Measurements from ENCODE around the gene NME1.
A peak's percentile ranks its signal among the peaks of the same experiment; 100 is the strongest.
"Not testable (repeated sequence)": the region's sequence is repeated elsewhere in the genome, so short reads cannot be mapped to it uniquely, and the experiment has no call there.

NME1 gene

DNA sequence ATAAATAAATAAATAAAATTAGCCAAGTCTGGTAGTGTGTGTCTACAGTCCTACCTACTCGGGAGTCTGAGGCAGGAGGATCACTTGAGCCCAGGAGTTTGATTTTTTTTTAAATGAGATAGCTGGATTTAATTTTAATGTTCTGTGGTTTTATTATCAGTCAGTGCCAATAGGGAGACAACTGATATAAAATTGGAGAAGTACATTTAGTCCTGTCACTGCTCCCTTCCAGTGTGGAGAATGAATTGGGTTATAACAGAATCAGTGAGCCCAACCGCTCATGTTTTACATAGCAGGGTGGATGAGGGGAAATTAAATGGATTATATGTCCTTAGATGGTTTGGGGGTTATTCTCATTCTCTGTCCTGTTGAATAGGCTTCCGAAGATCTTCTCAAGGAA is 6.2 kb downstream of the NME1 start:
- H2AFZ ChIP-seq (ENCODE audit: low read depth, low read length): no peak overlapping the region
- peaks cover 66% of the 10 kb centered on the region for H3K36me3 ChIP-seq (ENCODE audit: insufficient read depth, low read length)
- no peak overlapping the region for H3K4me3 ChIP-seq (ENCODE audit: low read length)
- no peaks in the 10 kb centered on the region for H3K9me3 ChIP-seq (ENCODE audit: low read length)
- H3K27me3 ChIP-seq (ENCODE audit: insufficient read depth, low read length): no peaks in the 10 kb centered on the region
- peaks cover 3% of the 10 kb centered on the region for H3K4me1 ChIP-seq (ENCODE audit: insufficient read depth, low read length)

- Histone ChIP-seq H3K27me3 (ENCODE audit: insufficient read depth, low read length) (no peaks in the 10 kb centered on the region), H2AFZ (ENCODE audit: low read depth, low read length) (no peak overlapping the region), H3K4me3 (ENCODE audit: low read length) (no peak overlapping the region), H3K36me3 (ENCODE audit: insufficient read depth, low read length) (peaks cover 55% of the 10 kb centered on the region), H3K4me1 (ENCODE audit: insufficient read depth, low read length) (peaks cover 5% of the 10 kb centered on the region), H3K9me3 (ENCODE audit: low read length) (no peaks in the 10 kb centered on the region)
These were observed 8.2 kb downstream of the NME1 start for GRCh38 chr17:51161541-51161940.

DNA sequence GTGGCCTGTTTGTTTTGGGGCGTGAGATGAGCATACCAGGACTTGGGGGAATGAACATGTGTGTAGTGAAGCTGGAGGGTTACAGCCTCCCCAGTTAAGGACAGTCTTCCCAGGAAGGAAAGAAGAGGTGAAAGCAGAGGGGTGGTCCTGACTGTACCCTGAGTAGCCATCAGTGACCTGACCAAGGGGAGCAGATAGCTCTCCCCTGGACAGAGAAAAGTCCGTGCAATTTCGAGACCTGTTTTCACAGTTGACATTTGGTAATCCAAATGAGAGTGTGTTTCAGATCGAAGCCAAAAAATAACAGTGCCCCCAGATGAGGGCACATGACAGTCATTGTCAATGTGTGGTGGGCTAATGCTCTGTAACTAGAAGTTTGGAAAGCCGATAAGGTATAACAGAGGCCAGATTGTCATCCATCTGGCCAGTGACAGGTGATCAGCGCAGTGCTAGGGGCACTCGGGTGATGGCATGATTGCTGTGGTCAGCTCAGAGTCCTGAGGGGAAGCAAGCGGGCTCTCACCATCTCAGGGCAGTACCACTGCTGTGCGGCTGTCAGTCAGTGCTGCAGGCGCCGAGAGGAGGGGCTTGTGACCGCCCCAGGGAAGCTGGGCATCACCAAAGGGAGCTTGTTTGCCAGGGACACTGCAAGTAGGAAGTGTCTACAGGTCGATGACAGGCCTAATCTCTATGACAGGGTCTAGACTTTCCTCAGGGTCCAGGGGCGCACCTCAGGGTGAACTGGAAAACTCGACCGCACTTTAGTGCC is 11.7 kb downstream of the NME1 start:
- Histone ChIP-seq H3K9me3 (ENCODE audit: low read length) (no peaks in the 10 kb centered on the region), H3K27me3 (ENCODE audit: insufficient read depth, low read length) (no peaks in the 10 kb centered on the region), H3K36me3 (ENCODE audit: insufficient read depth, low read length) (peaks cover 46% of the 10 kb centered on the region), H2AFZ (ENCODE audit: low read depth, low read length) (no peak overlapping the region), H3K4me1 (ENCODE audit: insufficient read depth, low read length) (peaks cover 8% of the 10 kb centered on the region), H3K4me3 (ENCODE audit: low read length) (peak overlapping the region; percentile 57)

GRCh38 chr17:51165680-51166197 is 12.4 kb downstream of the NME1 start:
- peaks cover 44% of the 10 kb centered on the region for H3K36me3 ChIP-seq (ENCODE audit: insufficient read depth, low read length)
- H2AFZ ChIP-seq (ENCODE audit: low read depth, low read length): peak overlapping the region; percentile 78
- H3K4me1 ChIP-seq (ENCODE audit: insufficient read depth, low read length): peaks cover 8% of the 10 kb centered on the region
- H3K9me3 ChIP-seq (ENCODE audit: low read length): no peaks in the 10 kb centered on the region
- no peaks in the 10 kb centered on the region for H3K27me3 ChIP-seq (ENCODE audit: insufficient read depth, low read length)
- peak overlapping the region; percentile 57 for H3K4me3 ChIP-seq (ENCODE audit: low read length)

- Histone ChIP-seq H3K36me3 (ENCODE audit: insufficient read depth, low read length) (peaks cover 46% of the 10 kb centered on the region), H3K27me3 (ENCODE audit: insufficient read depth, low read length) (no peaks in the 10 kb centered on the region), H2AFZ (ENCODE audit: low read depth, low read length) (peak within 1 kb of the TSS; percentile 78), H3K4me1 (ENCODE audit: insufficient read depth, low read length) (peaks cover 8% of the 10 kb centered on the region), H3K9me3 (ENCODE audit: low read length) (no peaks in the 10 kb centered on the region), H3K4me3 (ENCODE audit: low read length) (peak within 1 kb of the TSS; percentile 57)
These were observed 13.0 kb downstream of the NME1 start, which contains the start of gene NME2 for GRCh38 chr17:51166198-51166986. NME2 (plus strand) TSS chr17:51166411; CDS start chr17:51166831, 420 bp downstream.

DNA sequence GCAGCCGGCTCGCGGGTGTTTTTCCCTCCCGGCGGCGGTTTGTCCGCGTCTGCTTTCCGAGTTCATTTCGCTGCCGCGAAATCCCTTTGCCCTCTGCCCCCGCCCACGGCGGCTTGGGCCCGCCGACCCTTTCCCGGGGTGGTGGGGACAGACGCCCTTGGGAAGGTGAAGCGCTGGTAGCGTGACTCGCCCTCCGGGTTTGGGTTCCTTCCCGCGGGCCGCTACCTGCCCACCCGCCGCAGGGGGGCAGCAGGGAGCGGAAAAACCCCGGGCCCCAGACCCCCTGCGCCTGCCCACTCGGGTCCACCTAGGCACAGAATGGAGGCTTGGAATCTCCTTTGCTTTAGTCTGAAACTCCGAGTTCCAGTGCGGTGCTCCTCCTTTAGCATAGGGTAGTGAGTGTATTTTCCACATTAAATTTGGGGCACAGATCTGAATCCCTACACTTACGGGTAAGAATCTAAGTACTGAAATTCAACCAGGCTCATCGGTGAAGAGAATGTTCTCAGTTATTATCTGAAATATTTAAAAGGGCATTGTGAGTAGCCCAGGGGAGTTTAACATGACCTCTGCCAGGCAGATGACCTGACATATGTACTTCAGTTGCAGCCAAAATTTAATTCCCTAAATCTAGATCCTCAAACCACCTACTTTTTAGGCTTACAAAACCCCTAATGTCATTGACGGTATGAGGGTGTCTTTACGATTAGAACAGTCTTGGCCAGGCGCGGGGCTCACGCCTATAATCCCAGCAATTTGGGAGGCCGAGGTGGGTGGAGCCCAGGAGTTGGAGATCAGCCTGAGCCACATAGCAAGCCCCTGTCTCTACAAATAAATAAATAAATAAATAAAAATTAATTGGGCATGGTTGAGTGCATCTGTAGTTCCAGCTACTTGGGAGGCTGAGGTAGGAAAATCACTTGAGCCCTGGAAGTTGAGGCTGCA is 13.9 kb downstream of the NME1 start:
- H3K36me3 ChIP-seq (ENCODE audit: insufficient read depth, low read length): peaks cover 43% of the 10 kb centered on the region

GRCh38 chr17:51169340-51169739 is 16.0 kb downstream of the NME1 start:
- Histone ChIP-seq H3K4me3 (ENCODE audit: low read length) (no peak overlapping the region), H3K4me1 (ENCODE audit: insufficient read depth, low read length) (peaks cover 8% of the 10 kb centered on the region), H3K27me3 (ENCODE audit: insufficient read depth, low read length) (no peaks in the 10 kb centered on the region), H3K36me3 (ENCODE audit: insufficient read depth, low read length) (peaks cover 37% of the 10 kb centered on the region), H3K9me3 (ENCODE audit: low read length) (no peaks in the 10 kb centered on the region), H2AFZ (ENCODE audit: low read depth, low read length) (no peak overlapping the region)

More for the DNA sequence above, 13.9 kb downstream of the NME1 start:
- Histone ChIP-seq H2AFZ (ENCODE audit: low read depth, low read length) (peak overlapping the region; percentile 78), H3K4me3 (ENCODE audit: low read length) (peak overlapping the region; percentile 57), H3K9me3 (ENCODE audit: low read length) (no peaks in the 10 kb centered on the region), H3K4me1 (ENCODE audit: insufficient read depth, low read length) (peaks cover 8% of the 10 kb centered on the region), H3K27me3 (ENCODE audit: insufficient read depth, low read length) (no peaks in the 10 kb centered on the region)

DNA sequence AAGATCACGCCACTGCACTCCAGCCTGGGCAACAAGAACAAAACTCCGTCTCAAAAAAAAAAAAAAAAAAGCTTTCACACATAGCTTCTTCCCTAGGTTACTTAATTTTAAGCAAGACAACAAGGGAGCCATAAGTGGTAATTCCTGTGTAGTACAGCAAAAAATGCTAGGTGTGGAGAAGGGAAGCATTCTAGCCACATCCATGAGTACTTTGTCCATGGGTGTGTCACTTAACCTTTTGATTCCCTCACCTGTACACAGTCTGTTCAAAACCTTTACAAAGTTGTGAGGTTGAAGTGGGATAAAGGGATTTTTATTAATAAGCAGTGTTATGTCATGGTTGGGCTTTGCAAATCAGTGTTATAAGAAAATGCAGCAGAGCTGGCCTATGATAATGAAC is 17.4 kb downstream of the NME1 start:
- H3K4me3 ChIP-seq (ENCODE audit: low read length): no peak overlapping the region
- H2AFZ ChIP-seq (ENCODE audit: low read depth, low read length): no peak overlapping the region
- peaks cover 43% of the 10 kb centered on the region for H3K36me3 ChIP-seq (ENCODE audit: insufficient read depth, low read length)
- H3K4me1 ChIP-seq (ENCODE audit: insufficient read depth, low read length): peaks cover 6% of the 10 kb centered on the region
- no peaks in the 10 kb centered on the region for H3K9me3 ChIP-seq (ENCODE audit: low read length)
- no peaks in the 10 kb centered on the region for H3K27me3 ChIP-seq (ENCODE audit: insufficient read depth, low read length)

- H3K4me1 ChIP-seq (ENCODE audit: insufficient read depth, low read length); H3K27me3 ChIP-seq (ENCODE audit: insufficient read depth, low read length); H3K4me3 ChIP-seq (ENCODE audit: low read length); H2AFZ ChIP-seq (ENCODE audit: low read depth, low read length); H3K9me3 ChIP-seq (ENCODE audit: low read length): not testable (repeated sequence)
- H3K36me3 ChIP-seq (ENCODE audit: insufficient read depth, low read length): peaks cover 43% of the 10 kb centered on the region
These were observed 18.7 kb downstream of the NME1 start for GRCh38 chr17:51172030-51172429.

DNA sequence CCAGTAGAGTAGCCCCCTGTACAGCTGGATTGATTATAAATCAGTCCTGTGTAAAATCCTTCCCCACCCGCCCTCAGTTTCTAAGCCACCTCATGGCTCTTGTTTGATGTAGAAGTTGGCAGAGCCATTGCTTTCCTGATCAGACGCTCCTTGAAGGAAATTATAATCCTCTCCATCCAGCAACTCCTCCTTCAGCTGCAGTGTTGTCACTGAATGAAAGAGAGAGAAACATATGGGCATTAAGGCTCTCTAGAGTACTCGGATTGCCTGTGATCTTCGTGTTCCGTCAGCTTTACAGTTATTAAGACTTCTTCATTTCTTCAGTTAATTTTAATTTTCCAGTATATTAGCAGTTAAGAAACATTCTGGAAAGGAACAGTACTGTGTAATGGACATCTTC is 27.1 kb downstream of the NME1 start:
- H3K36me3 ChIP-seq (ENCODE audit: insufficient read depth, low read length): peaks cover 67% of the 10 kb centered on the region

GRCh38 chr17:51184124-51184523 is 30.8 kb downstream of the NME1 start:
- peaks cover 77% of the 10 kb centered on the region for H3K36me3 ChIP-seq (ENCODE audit: insufficient read depth, low read length)
- H3K4me3 ChIP-seq (ENCODE audit: low read length): no peak overlapping the region
- no peaks in the 10 kb centered on the region for H3K9me3 ChIP-seq (ENCODE audit: low read length)
- H3K4me1 ChIP-seq (ENCODE audit: insufficient read depth, low read length): no peaks in the 10 kb centered on the region
- no peaks in the 10 kb centered on the region for H3K27me3 ChIP-seq (ENCODE audit: insufficient read depth, low read length)
- no peak overlapping the region for H2AFZ ChIP-seq (ENCODE audit: low read depth, low read length)

More for the DNA sequence above, 27.1 kb downstream of the NME1 start:
- no peak overlapping the region for H3K4me3 ChIP-seq (ENCODE audit: low read length)
- no peak overlapping the region for H2AFZ ChIP-seq (ENCODE audit: low read depth, low read length)
- no peaks in the 10 kb centered on the region for H3K4me1 ChIP-seq (ENCODE audit: insufficient read depth, low read length)
- H3K9me3 ChIP-seq (ENCODE audit: low read length): no peaks in the 10 kb centered on the region
- no peaks in the 10 kb centered on the region for H3K27me3 ChIP-seq (ENCODE audit: insufficient read depth, low read length)

- Histone ChIP-seq H2AFZ (ENCODE audit: low read depth, low read length) (no peak overlapping the region), H3K9me3 (ENCODE audit: low read length) (no peaks in the 10 kb centered on the region), H3K36me3 (ENCODE audit: insufficient read depth, low read length) (peaks cover 81% of the 10 kb centered on the region), H3K4me1 (ENCODE audit: insufficient read depth, low read length) (no peaks in the 10 kb centered on the region), H3K27me3 (ENCODE audit: insufficient read depth, low read length) (no peaks in the 10 kb centered on the region), H3K4me3 (ENCODE audit: low read length) (no peak overlapping the region)
These were observed 32.5 kb downstream of the NME1 start for GRCh38 chr17:51185763-51186332.
